BJ (cell line): ENCODE measurements around the gene MYO7B. TPM values are rescaled to one million over a fixed set of nuclear protein-coding genes. Genes with fewer than 3 reads are reported as not detected.

Source experiments
- CTCF ChIA-PET: fragments of 350-600 bp; formaldehyde crosslinking; extraction: SDS; loops from one replicate; lab custom pipeline; 2021; ENCODE audit warnings: antibody characterized with exemption, inconsistent platforms; lab: Yijun Ruan, JAX
- POLR2A ChIA-PET: fragments of 300-600 bp; sonication (Branson Sonifier 250); formaldehyde crosslinking; extraction: SDS; loops from one replicate; lab custom pipeline; 2021; ENCODE audit warnings: antibody characterized with exemption; lab: Charles Lee
- DNase-seq: peaks from one replicate; pipeline ENCODE4 v3.0.0-alpha.2; 2011; ENCODE audit warnings: low read depth
- H3K27me3 ChIP-seq: 2 replicates; pipeline ENCODE4 v1.6.0; 2011; ENCODE audit warnings: low read length; ENCODE audit not compliant: control insufficient read depth, insufficient read depth
- H3K36me3 ChIP-seq: 2 replicates; pipeline ENCODE4 v1.5.1; 2011; ENCODE audit warnings: low read length; ENCODE audit not compliant: control insufficient read depth, insufficient read depth
- H3K4me3 ChIP-seq: 2 replicates; pipeline ENCODE4 v1.5.1; 2011; ENCODE audit warnings: low read depth, mild to moderate bottlenecking, control low read depth, low read length
- CTCF ChIP-seq: IDR thresholded peaks from 2 replicates; pipeline ENCODE4 v1.5.1; 2011; ENCODE audit warnings: low read depth, mild to moderate bottlenecking, control low read depth, inconsistent platforms, low read length, moderate library complexity; ENCODE audit not compliant: insufficient read depth
- polyA plus RNA-seq: library from polyadenylated mRNA; depleted of rRNA; stranded (reverse); fragments of >200 nt; gene quantifications from 2 replicates; pipeline ENCODE4 v1.2.3, GENCODE V29; 2011

The MYO7B gene
- polyA plus RNA-seq, 1 experiment = 0.36 TPM

- CTCF ChIA-PET = interaction anchor here (1.0 to 2.0 kb wide), 2 partner anchors 13 to 21 kb away, joined by 4 to 6 read pairs; no protein-coding TSS in a partner anchor
- Histone ChIP-seq H3K36me3 (no peaks in the 10 kb centered on the region), H3K4me3 (no peak overlapping the region), H3K27me3 (no peaks in the 10 kb centered on the region)
- POLR2A ChIA-PET = no interaction called here
- DNase-seq = no peak
- TF ChIP-seq CTCF = no peak
Observed at GRCh38 chr2:127612111-127612822, 76.8 kb downstream of the MYO7B start.

GRCh38 chr2:127614246-127614645, 78.8 kb downstream of the MYO7B start:
- ChIA-PET CTCF (interaction anchor here (1.2 to 2.8 kb wide), 3 partner anchors 18 to 36 kb away, joined by 5 to 10 read pairs (median 6); no protein-coding TSS in a partner anchor), POLR2A (no interaction called here)
- Histone ChIP-seq H3K4me3 (no peak overlapping the region), H3K36me3 (no peaks in the 10 kb centered on the region), H3K27me3 (no peaks in the 10 kb centered on the region)
- no peak for DNase-seq
- no peak for TF ChIP-seq CTCF

GRCh38 chr2:127614731-127615130, 79.2 kb downstream of the MYO7B start:
- DNase-seq = peak; percentile 67
- no peak for TF ChIP-seq CTCF
- Histone ChIP-seq H3K36me3 (no peaks in the 10 kb centered on the region), H3K27me3 (no peaks in the 10 kb centered on the region), H3K4me3 (no peak overlapping the region)
- ChIA-PET CTCF (interaction anchor here (1.2 to 2.8 kb wide), 4 partner anchors 18 to 36 kb away, joined by 3 to 10 read pairs (median 6); no protein-coding TSS in a partner anchor), POLR2A (no interaction called here)

GRCh38 chr2:127615511-127616166, 80.2 kb downstream of the MYO7B start:
- peak; percentile 73 for DNase-seq
- CTCF ChIA-PET = interaction anchor here (0.7 to 2.8 kb wide), 4 partner anchors 17 to 25 kb away, joined by 3 to 11 read pairs (median 4); no protein-coding TSS in a partner anchor
- Histone ChIP-seq H3K36me3 (no peaks in the 10 kb centered on the region), H3K4me3 (no peak overlapping the region), H3K27me3 (no peaks in the 10 kb centered on the region)
- POLR2A ChIA-PET = interaction anchor here (0.6 kb wide), 1 partner anchor 111 kb away, joined by 4 read pairs; no protein-coding TSS in a partner anchor
- no peak for TF ChIP-seq CTCF

- ChIA-PET POLR2A (no interaction called here), CTCF (interaction anchor here (1.0 to 3.2 kb wide), 2 partner anchors 18 to 27 kb away, joined by 3 to 10 read pairs; no protein-coding TSS in a partner anchor)
Observed at GRCh38 chr2:127618551-127619202, 83.2 kb downstream of the MYO7B start.

More at GRCh38 chr2:127618551-127619202, 83.2 kb downstream of the MYO7B start:
- Histone ChIP-seq H3K27me3 (no peaks in the 10 kb centered on the region), H3K4me3 (no peak overlapping the region), H3K36me3 (no peaks in the 10 kb centered on the region)
- DNase-seq = no peak
- no peak for TF ChIP-seq CTCF
